ENCODE data around the gene F13B. TPM values are rescaled to one million over a fixed set of nuclear protein-coding genes. Genes with fewer than 3 reads are reported as not detected.

The F13B gene
- total and polyA plus RNA-seq, 2 of the 4 experiments (the other 2 are of a cell fraction) = not detected

DNA sequence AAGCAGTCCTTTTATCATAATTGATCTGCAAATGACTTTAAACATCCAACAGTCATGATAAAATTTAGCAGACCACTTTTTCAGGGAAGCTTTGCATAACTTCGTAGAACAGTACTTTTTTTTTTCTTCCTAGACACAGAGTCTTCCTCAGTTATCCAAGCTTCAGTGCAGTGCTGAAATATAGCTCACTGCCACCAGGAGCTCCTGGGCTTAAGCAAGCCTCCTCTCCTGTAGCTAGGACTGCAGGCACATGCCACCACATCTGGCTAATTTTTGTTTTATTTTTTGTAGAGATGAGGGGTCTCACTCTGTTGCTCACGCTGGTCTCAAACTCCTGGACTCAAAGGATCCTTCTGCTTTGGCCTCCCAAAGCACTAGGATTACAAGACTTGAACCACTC, 3.8 kb downstream of the F13B start:
- TF ChIP-seq CHD1 (IDR thresholded peaks at IDR 0.05; ENCODE audit: low read depth, low read length) (no peak), FOS (IDR thresholded peaks at IDR 0.05; ENCODE audit: low read depth, low read length) (no peak), RCOR1 (IDR thresholded peaks at IDR 0.05; ENCODE audit: insufficient replicate concordance, low read length) (no peak), POLR2A (IDR thresholded peaks at IDR 0.05; ENCODE audit: low read depth, low read length) (no peak)
- Histone ChIP-seq H2BK120ac (ENCODE audit: low read depth, low read length) (no peak overlapping the region), H4K91ac (ENCODE audit: insufficient read depth, low read depth, low read length) (no peak overlapping the region), H3K36me3 (ENCODE audit: control insufficient read depth, insufficient read depth, low read length) (no peaks in the 10 kb centered on the region), H3K4me1 (ENCODE audit: control insufficient read depth, insufficient read depth, low read length) (no peaks in the 10 kb centered on the region), H2AK5ac (ENCODE audit: low read depth, low read length) (no peak overlapping the region), H3K27ac (ENCODE audit: insufficient read depth, low read length) (no peak overlapping the region), H2AFZ (replicated peaks; ENCODE audit: low read length, poor library complexity) (no peak overlapping the region), H3K56ac (ENCODE audit: extremely low read depth, insufficient read depth, low read length) (no peak overlapping the region), H3K4ac (ENCODE audit: low read depth, low read length) (no peak overlapping the region), H3K23ac (ENCODE audit: low read depth, low read length) (no peak overlapping the region), H3K79me1 (ENCODE audit: low read depth in 1 of 2, low read length in 2 of 2) (no peaks in the 10 kb centered on the region), H3K4me2 (ENCODE audit: low read depth, low read length) (no peak overlapping the region), H4K20me1 (ENCODE audit: insufficient read depth, low read length) (no peaks in the 10 kb centered on the region), H3K14ac (replicated peaks; ENCODE audit: low read depth, low read length) (no peak overlapping the region), H3K9ac (ENCODE audit: low read depth, low read length) (no peak overlapping the region), H2AK9ac (replicated peaks; ENCODE audit: low read depth, low read length, poor library complexity) (no peak overlapping the region), H2BK20ac (ENCODE audit: low read depth, low read length) (no peak overlapping the region), H3K4me3 (ENCODE audit: insufficient read depth, low read depth, low read length) (no peak overlapping the region), H4K8ac (ENCODE audit: low read depth in 2 of 2, low read length in 2 of 2) (no peak overlapping the region), H2BK5ac (ENCODE audit: low read depth, low read length, poor library complexity, severe bottlenecking) (no peak overlapping the region), H3K27me3 (ENCODE audit: control insufficient read depth, insufficient read depth, low read length) (no peaks in the 10 kb centered on the region), H3K9me3 (ENCODE audit: control insufficient read depth, insufficient read depth, low read length) (no peaks in the 10 kb centered on the region), H3K18ac (ENCODE audit: low read depth, low read length) (no peak overlapping the region), H2BK15ac (ENCODE audit: low read depth, low read length) (no peak overlapping the region), H4K5ac (ENCODE audit: low read depth, low read length) (no peak overlapping the region), H3K9me1 (ENCODE audit: insufficient read depth, low read length) (no peaks in the 10 kb centered on the region)
- ChIA-PET POLR2A (ENCODE audit: unreplicated experiment) (no interaction called here), CTCF (no interaction called here)
- in situ Hi-C loops (cut with MboI; ENCODE audit: low sequenced_read_pairs) = no loop called here
- dilution Hi-C loops (cut with HindIII; ENCODE audit: low sequenced_read_pairs, unreplicated experiment) = no loop called here
- DNase-seq (no peak), ATAC-seq (ENCODE audit: low read depth) (no peak)
- intact Hi-C loops (cut with micrococcal nuclease) = loop anchor here (10.0 kb wide), 1 partner anchor 238 kb away; no protein-coding TSS in a partner anchor
- BruUV-seq (replicated peaks) = no TSS peak
- no CpG with 5 or more reads among the region's 2 CpGs for WGBS, 2 experiments (ENCODE audit: extremely low coverage in 2 of 2, insufficient read length in 1 of 2)
